ENCODE data around the gene NHLRC1.

DNA sequence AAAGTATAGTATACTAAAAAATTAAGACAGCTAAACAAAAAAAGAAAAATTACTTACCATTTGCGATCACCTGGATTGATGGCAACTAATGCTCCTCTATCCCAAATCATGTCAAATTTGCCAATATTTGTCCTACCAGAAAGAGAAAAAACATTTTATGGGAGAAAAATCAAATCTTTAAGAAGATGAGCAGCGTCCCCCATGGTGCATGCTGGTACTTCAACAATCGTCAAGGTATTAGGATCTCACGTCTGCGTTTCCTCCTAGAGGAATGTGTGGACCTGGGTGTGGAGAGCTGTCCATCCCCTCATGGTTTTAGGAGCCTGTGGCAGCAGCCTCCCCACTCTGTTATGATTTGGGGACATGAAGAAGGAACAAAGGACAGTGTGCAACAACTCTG, 16.4 kb upstream of the NHLRC1 start:
- TF ChIP-seq, protein P1, sequence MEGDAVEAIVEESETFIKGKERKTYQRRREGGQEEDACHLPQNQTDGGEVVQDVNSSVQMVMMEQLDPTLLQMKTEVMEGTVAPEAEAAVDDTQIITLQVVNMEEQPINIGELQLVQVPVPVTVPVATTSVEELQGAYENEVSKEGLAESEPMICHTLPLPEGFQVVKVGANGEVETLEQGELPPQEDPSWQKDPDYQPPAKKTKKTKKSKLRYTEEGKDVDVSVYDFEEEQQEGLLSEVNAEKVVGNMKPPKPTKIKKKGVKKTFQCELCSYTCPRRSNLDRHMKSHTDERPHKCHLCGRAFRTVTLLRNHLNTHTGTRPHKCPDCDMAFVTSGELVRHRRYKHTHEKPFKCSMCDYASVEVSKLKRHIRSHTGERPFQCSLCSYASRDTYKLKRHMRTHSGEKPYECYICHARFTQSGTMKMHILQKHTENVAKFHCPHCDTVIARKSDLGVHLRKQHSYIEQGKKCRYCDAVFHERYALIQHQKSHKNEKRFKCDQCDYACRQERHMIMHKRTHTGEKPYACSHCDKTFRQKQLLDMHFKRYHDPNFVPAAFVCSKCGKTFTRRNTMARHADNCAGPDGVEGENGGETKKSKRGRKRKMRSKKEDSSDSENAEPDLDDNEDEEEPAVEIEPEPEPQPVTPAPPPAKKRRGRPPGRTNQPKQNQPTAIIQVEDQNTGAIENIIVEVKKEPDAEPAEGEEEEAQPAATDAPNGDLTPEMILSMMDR (IDR thresholded peaks at IDR 0.05): no peak
- TF ChIP-seq POLR2A (IDR thresholded peaks at IDR 0.05): no peak
- no peak for TF ChIP-seq EP300 (IDR thresholded peaks at IDR 0.05)
